ENCODE measurements around the gene TADA2A.

TADA2A gene

DNA sequence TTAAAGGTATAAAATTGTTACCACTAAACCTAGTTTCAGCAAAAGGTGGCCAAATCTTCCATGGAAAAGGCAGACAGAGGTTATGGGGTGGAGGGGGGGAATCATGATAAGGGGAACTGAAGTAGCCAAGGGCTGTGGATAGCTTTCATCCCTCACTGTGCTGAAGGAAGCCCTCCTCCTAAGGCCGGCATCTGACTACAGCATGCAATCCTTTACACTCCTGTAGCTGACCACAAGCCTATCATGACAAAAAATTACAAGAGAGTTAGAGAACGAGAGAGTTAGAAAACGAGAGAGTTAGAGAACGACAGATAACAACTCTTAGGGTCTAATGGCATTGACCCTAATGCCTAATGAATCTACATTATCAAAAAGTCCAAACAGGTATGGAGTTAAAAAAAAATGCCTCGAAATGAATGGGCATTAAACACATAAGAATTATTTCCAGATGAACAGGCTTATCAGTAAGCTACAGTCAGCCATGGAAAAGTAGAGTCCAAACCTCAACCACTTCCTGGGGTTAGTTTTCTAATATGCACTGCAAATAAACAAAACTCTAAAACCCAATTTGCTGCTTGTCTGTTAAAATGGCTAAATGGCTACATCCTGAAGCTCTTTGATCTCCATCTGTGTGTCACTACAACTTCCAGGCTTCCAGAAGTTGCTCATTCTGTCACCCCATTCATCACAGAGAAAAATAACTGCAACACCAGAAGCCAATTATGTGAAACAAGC is 112.7 kb downstream of the TADA2A start:
- Histone ChIP-seq H3K36me3 (ENCODE audit: control insufficient read depth, low read depth, low read length) (peaks cover 24% of the 10 kb centered on the region), H3K27ac (ENCODE audit: low read length) (no peak overlapping the region), H3K27me3 (ENCODE audit: control insufficient read depth, insufficient read depth, low read length) (no peaks in the 10 kb centered on the region), H3K9ac (ENCODE audit: low read length) (no peak overlapping the region), H3K4me1 (ENCODE audit: control insufficient read depth, low read depth, low read length) (no peaks in the 10 kb centered on the region), H3K9me3 (ENCODE audit: control insufficient read depth, low read depth, low read length) (no peaks in the 10 kb centered on the region), H3K4me3 (ENCODE audit: low read length) (no peak overlapping the region)

DNA sequence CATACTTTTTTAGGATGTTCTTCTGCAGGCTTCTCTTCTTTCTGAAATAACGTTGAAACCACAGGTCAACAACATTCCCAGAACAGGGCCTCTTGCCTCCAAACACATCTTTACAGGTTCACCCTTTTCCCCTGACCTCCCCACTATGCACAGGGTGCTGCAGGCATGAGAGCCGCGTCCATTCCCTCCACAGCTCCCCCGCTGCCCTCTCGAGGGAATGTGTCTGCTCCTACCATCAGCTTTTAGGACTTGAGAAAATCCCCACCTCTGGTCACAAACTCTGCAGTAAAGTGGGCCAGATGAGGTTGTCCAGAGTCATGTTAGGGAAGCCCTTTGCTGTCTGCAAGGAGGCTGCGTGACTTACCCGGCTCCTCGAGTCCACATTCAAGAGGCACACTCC is 113.5 kb downstream of the TADA2A start:
- Histone ChIP-seq H3K4me3 (ENCODE audit: low read length) (no peak overlapping the region), H3K4me1 (ENCODE audit: control insufficient read depth, low read depth, low read length) (no peaks in the 10 kb centered on the region), H3K36me3 (ENCODE audit: control insufficient read depth, low read depth, low read length) (peaks cover 24% of the 10 kb centered on the region), H3K9me3 (ENCODE audit: control insufficient read depth, low read depth, low read length) (no peaks in the 10 kb centered on the region), H3K9ac (ENCODE audit: low read length) (no peak overlapping the region), H3K27ac (ENCODE audit: low read length) (no peak overlapping the region), H3K27me3 (ENCODE audit: control insufficient read depth, insufficient read depth, low read length) (no peaks in the 10 kb centered on the region)

DNA sequence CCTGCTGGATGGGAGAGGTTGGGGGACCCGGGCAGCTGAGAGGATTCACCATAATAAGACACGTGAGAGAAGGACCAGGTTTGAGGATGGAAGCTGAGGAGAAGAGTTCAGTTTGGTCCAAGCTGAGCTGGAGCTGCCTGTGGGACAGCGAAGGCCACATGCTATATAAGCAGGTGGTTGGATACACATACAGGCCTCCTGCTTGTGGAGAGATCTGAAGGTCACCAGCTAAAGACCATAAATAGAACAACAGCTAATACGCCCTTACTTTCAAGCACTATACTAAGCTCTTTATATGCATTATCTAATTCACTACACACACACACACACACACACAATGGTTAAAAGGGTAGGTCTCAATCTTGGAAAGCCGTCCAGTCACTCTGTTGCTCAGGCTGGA is 115.1 kb downstream of the TADA2A start:
- Histone ChIP-seq H3K9ac (ENCODE audit: low read length) (no peak overlapping the region), H3K4me3 (ENCODE audit: low read length) (no peak overlapping the region), H3K4me1 (ENCODE audit: control insufficient read depth, low read depth, low read length) (no peaks in the 10 kb centered on the region), H3K9me3 (ENCODE audit: control insufficient read depth, low read depth, low read length) (no peaks in the 10 kb centered on the region), H3K36me3 (ENCODE audit: control insufficient read depth, low read depth, low read length) (peaks cover 24% of the 10 kb centered on the region), H3K27me3 (ENCODE audit: control insufficient read depth, insufficient read depth, low read length) (no peaks in the 10 kb centered on the region), H3K27ac (ENCODE audit: low read length) (no peak overlapping the region)

DNA sequence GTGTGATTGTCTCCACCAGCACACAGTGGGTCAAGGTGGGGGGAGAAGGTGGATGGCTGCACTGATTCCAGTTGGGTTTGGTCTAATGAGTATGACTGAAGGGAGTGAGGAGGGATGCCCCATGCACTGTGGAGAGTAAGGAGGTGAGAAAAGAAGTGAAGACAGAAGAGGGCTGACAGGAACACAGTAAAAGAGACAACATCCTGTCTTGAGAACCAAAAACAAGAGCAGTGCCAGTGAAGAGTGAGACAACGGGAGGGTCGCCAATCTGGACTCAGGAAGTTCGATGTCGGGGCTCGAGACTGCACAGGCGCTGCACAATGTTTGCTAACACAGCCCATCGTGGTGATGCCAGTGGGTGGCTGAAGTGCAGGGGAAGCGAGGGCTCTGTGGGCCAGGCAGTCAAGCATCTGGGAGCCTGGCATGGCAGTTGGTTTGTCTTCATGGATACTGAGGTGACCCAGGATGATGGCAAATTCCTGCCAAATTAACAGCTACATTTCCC is 117.1 kb downstream of the TADA2A start:
- Histone ChIP-seq H3K27ac (ENCODE audit: low read length) (no peak overlapping the region), H3K9ac (ENCODE audit: low read length) (no peak overlapping the region), H3K27me3 (ENCODE audit: control insufficient read depth, insufficient read depth, low read length) (no peaks in the 10 kb centered on the region), H3K4me3 (ENCODE audit: low read length) (no peak overlapping the region), H3K36me3 (ENCODE audit: control insufficient read depth, low read depth, low read length) (peaks cover 16% of the 10 kb centered on the region), H3K4me1 (ENCODE audit: control insufficient read depth, low read depth, low read length) (no peaks in the 10 kb centered on the region), H3K9me3 (ENCODE audit: control insufficient read depth, low read depth, low read length) (no peaks in the 10 kb centered on the region)

DNA sequence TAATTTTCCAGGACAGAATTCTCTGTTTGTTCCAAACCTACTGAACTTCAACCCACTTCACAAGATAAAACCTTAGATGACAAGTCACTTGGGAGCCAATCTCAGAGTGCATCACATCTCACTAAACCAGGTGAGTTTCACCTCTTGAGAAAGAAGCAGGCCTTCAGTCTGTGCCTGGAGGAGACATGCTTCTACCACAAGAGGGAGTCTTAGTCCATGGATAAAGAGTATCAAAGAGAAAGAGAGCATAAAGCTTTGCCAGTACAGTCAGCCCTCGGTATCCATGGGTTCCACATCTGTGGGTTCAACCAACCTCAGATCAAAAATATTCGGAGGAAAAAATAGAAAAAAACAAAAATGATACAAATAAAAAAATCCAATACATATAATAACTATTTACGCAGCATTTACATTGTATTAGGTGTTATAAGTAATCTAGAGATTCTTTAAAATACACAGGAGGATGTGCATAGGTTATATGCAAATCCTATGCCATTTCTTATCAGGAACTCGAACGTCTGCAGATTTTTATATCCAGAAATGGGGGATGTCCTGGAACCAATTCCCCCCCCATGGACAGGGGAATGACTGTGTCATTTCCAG is 120.7 kb downstream of the TADA2A start:
- peaks cover 20% of the 10 kb centered on the region for H3K36me3 ChIP-seq (ENCODE audit: control insufficient read depth, low read depth, low read length)
- no peak overlapping the region for H3K9ac ChIP-seq (ENCODE audit: low read length)
- no peak overlapping the region for H3K27ac ChIP-seq (ENCODE audit: low read length)
- no peaks in the 10 kb centered on the region for H3K9me3 ChIP-seq (ENCODE audit: control insufficient read depth, low read depth, low read length)
- H3K27me3 ChIP-seq (ENCODE audit: control insufficient read depth, insufficient read depth, low read length) = no peaks in the 10 kb centered on the region
- no peaks in the 10 kb centered on the region for H3K4me1 ChIP-seq (ENCODE audit: control insufficient read depth, low read depth, low read length)
- no peak overlapping the region for H3K4me3 ChIP-seq (ENCODE audit: low read length)
